Measurements from ENCODE around the gene KIFAP3.
"Not testable (repeated sequence)": the region's sequence is repeated elsewhere in the genome, so short reads cannot be mapped to it uniquely, and the experiment has no call there.

The KIFAP3 gene

DNA sequence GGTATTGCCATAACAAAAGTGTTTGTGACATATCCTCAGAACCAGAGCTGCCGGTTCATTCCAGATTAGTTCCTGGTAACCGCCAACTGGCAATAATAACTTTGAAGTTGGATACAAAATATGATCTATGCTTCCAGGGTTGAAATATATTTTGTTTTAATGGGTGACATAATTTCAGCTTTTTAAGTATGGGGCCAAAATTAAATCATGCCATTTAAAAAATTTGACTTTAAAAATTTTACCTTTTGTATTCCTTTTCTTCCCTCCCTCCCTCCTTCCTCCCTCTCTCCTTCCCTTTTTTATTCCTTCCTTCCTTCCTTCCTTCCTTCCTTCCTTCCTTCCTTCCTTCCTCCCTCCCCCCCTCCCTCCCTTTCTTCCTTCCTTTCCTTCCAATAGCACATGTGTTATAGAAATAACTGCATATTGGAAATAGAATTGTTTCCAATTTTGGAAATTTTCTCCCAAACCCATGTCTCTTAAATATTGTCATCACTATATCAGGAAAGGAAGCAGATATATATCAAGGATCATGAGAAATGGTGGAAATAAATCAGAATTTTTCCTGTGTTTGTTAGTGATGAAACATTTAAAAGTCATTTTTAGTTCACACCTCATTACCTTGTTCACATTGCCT lies 12.0 kb upstream of the KIFAP3 start:
- H3K27ac ChIP-seq = no peak overlapping the region
- TF ChIP-seq, protein P1, sequence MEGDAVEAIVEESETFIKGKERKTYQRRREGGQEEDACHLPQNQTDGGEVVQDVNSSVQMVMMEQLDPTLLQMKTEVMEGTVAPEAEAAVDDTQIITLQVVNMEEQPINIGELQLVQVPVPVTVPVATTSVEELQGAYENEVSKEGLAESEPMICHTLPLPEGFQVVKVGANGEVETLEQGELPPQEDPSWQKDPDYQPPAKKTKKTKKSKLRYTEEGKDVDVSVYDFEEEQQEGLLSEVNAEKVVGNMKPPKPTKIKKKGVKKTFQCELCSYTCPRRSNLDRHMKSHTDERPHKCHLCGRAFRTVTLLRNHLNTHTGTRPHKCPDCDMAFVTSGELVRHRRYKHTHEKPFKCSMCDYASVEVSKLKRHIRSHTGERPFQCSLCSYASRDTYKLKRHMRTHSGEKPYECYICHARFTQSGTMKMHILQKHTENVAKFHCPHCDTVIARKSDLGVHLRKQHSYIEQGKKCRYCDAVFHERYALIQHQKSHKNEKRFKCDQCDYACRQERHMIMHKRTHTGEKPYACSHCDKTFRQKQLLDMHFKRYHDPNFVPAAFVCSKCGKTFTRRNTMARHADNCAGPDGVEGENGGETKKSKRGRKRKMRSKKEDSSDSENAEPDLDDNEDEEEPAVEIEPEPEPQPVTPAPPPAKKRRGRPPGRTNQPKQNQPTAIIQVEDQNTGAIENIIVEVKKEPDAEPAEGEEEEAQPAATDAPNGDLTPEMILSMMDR (conservative IDR thresholded peaks at IDR 0.05) = no peak

DNA sequence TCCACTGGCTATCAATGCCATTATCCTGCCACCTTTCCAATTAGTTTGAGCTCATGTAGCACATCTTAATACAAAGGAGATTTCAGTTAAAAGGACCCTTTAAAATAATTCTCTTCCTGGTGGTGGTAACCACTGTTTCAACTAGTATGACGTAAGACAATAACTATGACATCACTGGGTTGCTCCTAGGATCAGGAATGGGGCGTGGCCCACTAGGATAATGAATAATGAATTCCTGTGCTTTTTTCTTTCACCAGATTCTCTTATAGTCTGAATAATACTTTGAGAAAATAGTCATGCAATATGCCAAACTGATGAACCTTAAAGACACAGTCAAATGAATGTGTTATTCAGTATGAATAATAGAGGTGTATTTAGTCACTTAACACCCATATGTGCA lies 10.6 kb upstream of the KIFAP3 start:
- no peak overlapping the region for H3K27ac ChIP-seq
- TF ChIP-seq, protein P1 (conservative IDR thresholded peaks at IDR 0.05) = no peak

DNA sequence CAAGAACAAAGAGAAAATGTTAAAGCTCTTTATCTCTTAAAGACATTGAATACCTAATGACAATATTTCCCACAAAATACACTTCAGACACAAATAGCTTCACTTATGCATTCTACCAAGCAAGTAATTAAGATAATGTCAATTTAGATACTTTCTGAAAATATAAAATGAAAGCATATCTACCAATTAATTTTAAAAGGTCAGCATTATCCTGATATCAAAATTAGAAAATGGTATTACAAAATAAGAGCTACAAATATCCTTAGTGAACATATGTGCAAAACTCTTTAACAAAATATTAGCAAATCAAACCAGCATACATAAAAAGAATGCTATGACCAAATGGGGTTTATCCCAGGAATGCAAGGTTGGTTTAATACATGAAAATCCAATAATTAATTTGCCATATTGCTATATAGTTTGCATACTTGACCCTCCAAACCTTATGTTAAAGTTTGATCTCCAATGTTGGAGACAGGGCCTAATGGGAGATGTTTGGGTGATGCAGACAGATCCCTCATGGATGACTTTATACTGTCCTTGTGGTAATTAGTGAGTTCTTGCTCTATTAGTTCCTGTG lies 4.2 kb upstream of the KIFAP3 start:
- TF ChIP-seq, protein P1 (conservative IDR thresholded peaks at IDR 0.05) = no peak
- H3K27ac ChIP-seq = no peak overlapping the region

DNA sequence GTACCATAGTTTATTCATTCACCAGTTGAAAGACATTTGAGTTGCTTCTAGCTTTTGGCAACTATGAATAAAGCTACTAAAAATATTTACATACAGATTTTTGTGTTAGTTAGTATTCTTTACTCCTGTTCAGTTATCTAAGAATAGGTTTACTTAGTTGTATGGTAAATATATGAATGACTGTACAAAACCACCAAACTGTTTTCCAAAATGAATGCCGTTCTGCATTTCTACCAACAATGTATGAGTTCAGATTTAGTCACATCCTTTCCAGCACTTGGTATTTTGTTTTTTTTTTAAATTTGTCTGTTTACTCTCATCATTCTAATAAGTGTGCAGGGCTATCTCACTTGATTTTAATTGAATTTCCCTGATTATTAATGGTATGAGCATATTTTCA lies 3.4 kb upstream of the KIFAP3 start:
- TF ChIP-seq, protein P1 (conservative IDR thresholded peaks at IDR 0.05) = no peak

DNA sequence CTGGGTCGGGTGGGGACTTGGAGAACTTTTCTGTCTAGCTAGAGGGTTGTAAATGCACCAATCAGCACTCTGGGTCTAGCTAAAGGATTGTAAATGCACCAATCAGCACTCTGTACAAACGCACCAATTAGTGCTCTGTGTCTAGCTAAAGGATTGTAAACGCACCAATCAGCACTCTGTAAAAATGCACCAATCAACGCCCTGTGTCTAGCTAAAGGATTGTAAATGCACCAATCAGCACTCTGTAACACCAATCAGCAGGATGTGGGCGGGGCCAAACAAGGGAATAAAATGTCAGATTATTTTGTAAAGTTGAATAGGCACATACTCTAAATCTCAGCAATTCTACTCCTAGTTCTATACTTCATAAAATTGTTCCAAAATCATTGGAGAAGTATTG lies 2.5 kb upstream of the KIFAP3 start:
- not testable (repeated sequence) for H3K27ac ChIP-seq

More for the DNA sequence above, 3.4 kb upstream of the KIFAP3 start:
- H3K27ac ChIP-seq = no peak overlapping the region

DNA sequence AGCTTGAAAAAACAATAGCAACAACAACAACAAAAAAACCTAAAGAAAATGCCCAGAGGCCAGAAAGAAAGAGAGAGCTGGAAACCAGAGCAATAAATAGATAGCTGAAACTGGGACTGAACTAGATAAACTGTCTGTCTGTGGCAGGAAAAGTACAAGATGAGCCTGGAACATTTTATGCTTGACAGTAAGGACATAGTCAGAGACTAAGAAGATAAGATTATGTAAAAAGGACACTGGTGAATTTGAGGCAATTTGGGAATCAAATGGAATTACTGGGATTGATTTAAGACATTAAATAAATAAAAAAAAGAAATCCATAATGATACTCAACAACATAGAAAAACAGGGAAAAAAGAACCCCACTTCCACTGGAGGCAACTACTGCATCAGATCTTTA lies 1.7 kb upstream of the KIFAP3 start:
- no peak overlapping the region for H3K27ac ChIP-seq
- TF ChIP-seq, protein P1 (conservative IDR thresholded peaks at IDR 0.05) = no peak

DNA sequence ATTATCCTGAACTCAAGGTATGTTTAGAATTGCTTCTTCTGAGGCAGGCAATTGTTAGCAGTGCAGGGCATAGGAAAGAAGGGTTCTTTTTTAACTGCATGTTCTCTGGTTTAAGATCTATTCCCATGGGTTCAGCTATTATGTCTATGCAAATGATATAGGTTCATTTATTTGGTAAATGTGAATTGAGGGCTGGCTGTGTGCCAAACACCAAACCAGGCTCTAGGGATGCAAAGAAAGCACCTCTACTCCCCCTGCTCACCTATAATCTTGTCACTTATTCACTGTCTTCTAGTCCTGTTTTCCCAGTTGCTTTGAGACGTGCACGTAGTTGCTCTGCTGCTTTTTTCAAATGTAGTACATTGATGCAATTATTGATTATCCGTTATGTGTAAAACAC lies 691 bp upstream of the KIFAP3 start:
- TF ChIP-seq, protein P1 (conservative IDR thresholded peaks at IDR 0.05) = no peak
- H3K27ac ChIP-seq = peak overlapping the region; percentile 62; the same call in 1 of the 2 replicates

DNA sequence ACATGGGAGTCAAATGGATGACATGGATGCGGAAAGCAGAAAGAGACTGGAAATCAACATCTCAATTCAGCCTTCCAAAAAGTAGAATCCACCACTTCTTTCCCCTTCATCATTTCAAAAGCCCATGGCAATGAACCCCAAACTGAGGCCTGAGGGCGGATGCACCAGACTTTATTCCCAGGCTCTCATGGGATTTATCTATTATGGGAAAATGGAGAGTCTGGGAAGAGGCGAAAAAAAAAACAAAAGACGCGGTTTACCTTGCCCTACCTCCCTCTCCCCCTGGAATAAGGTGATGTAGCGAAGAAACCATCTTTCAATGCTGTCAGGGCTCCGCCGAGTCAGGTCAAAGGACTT lies 624 bp downstream of the KIFAP3 start:
- peak overlapping the region; percentile 62; the same call in 1 of the 2 replicates for H3K27ac ChIP-seq
- TF ChIP-seq, protein P1 (conservative IDR thresholded peaks at IDR 0.05) = no peak
